Right renal pelvis (tissue), 4 donors: ENCODE data around the gene DOCK2. TPM values are rescaled to one million over a fixed set of nuclear protein-coding genes. Genes with fewer than 3 reads are reported as not detected.
"Not testable (repeated sequence)": the region's sequence is repeated elsewhere in the genome, so short reads cannot be mapped to it uniquely, and the experiment has no call there.

Source experiments
- DNase-seq, 4 donors: peaks; one replicate each; pipeline ENCODE4 v3.0.0-alpha.2; 2013; ENCODE audit warnings: low read depth in 4 of 4, low spot score in 3 of 4, missing footprints in 1 of 4
- polyA plus RNA-seq, 4 donors: library from polyadenylated mRNA; unstranded; fragments of 120-200 nt; gene quantifications; one replicate each; pipeline ENCODE4 v1.2.1, GENCODE V29; 2013; ENCODE audit not compliant: insufficient read length in 4 of 4

Gene DOCK2
- polyA plus RNA-seq, 4 donors = 2.3 to 4.0 (median 2.5) TPM

GRCh38 chr5:169712428-169712827 is 75.4 kb downstream of the DOCK2 start:
- DNase-seq = no peak

GRCh38 chr5:169716287-169716686 is 79.2 kb downstream of the DOCK2 start:
- DNase-seq = no peak

GRCh38 chr5:169717288-169717687 is 80.2 kb downstream of the DOCK2 start:
- no peak for DNase-seq

- DNase-seq = no peak
These were observed 82.6 kb downstream of the DOCK2 start for GRCh38 chr5:169719360-169720314.

GRCh38 chr5:169721771-169722170 is 84.7 kb downstream of the DOCK2 start:
- DNase-seq = no peak

GRCh38 chr5:169723103-169723831 is 86.2 kb downstream of the DOCK2 start:
- DNase-seq = no peak

- DNase-seq = no peak
These were observed 87.4 kb downstream of the DOCK2 start for GRCh38 chr5:169724303-169725087.

GRCh38 chr5:169725665-169726064 is 88.6 kb downstream of the DOCK2 start:
- DNase-seq = not testable (repeated sequence)

- DNase-seq = no peak
These were observed 91.3 kb downstream of the DOCK2 start for GRCh38 chr5:169728418-169728817.

GRCh38 chr5:169731221-169731620 is 94.1 kb downstream of the DOCK2 start:
- no peak for DNase-seq

- DNase-seq = no peak
These were observed 95.8 kb downstream of the DOCK2 start for GRCh38 chr5:169732841-169733240.

- DNase-seq = no peak
These were observed 98.8 kb downstream of the DOCK2 start for GRCh38 chr5:169735913-169736312.

- DNase-seq = no peak
These were observed 99.6 kb downstream of the DOCK2 start for GRCh38 chr5:169736653-169737052.

GRCh38 chr5:169740435-169740834 is 103.4 kb downstream of the DOCK2 start:
- no peak for DNase-seq

- DNase-seq = no peak
These were observed 105.8 kb downstream of the DOCK2 start for GRCh38 chr5:169742771-169743296.

- DNase-seq = no peak
These were observed 107.3 kb downstream of the DOCK2 start for GRCh38 chr5:169744336-169744735.

GRCh38 chr5:169745441-169746146 is 108.5 kb downstream of the DOCK2 start:
- DNase-seq = no peak

GRCh38 chr5:169746147-169746694 is 109.1 kb downstream of the DOCK2 start:
- no peak for DNase-seq

- DNase-seq = no peak
These were observed 111.1 kb downstream of the DOCK2 start for GRCh38 chr5:169748174-169748573.

GRCh38 chr5:169749295-169749694 is 112.2 kb downstream of the DOCK2 start:
- DNase-seq = no peak
